K562 (cell line): ENCODE measurements around the gene API5. TPM values are rescaled to one million over a fixed set of nuclear protein-coding genes. Genes with fewer than 3 reads are reported as not detected.

Source experiments
- CBX8 ChIP-seq: fragments of 200-600 bp; sonication (generic); IDR thresholded peaks from 2 replicates; pipeline ENCODE4 v1.6.1; 2012; ENCODE audit warnings: borderline replicate concordance, mixed run types, low read depth, mild to moderate bottlenecking, moderate library complexity, mixed read lengths, low read length, control low read depth, inconsistent platforms; ENCODE audit not compliant: poor library complexity, severe bottlenecking; ENCODE audit errors: extremely low read depth
- CCNT2 ChIP-seq: IDR thresholded peaks from 2 replicates; pipeline ENCODE4 v1.6.1; 2011; ENCODE audit warnings: borderline replicate concordance, low read depth, mild to moderate bottlenecking, moderate library complexity, mixed read lengths, low read length; ENCODE audit not compliant: insufficient read length; ENCODE audit errors: extremely low read depth
- CEBPZ ChIP-seq: fragments of 150-350 bp; IDR thresholded peaks from 2 replicates; pipeline ENCODE4 v1.6.1; 2014; ENCODE audit warnings: low read depth, mild to moderate bottlenecking, low read length, borderline replicate concordance
- CGGBP1 ChIP-seq: fragments of 250-450 bp; sonication (Bioruptor Pico); IDR thresholded peaks from 2 replicates; pipeline ENCODE4 v1.9.0; 2021; ENCODE audit warnings: mild to moderate bottlenecking
- FOXA1 ChIP-seq: fragments of 450-650 bp; IDR thresholded peaks from 2 replicates; pipeline ENCODE4 v1.6.1; 2016; ENCODE audit warnings: mild to moderate bottlenecking, borderline replicate concordance
- FOXK2 ChIP-seq, 2 experiments: fragments of 450-650 bp; IDR thresholded peaks in 1 of 2; conservative IDR thresholded peaks in 1 of 2; 2 replicates each; pipeline ENCODE4 v1.6.1; 2016; ENCODE audit warnings: low read depth in 2 of 2, mild to moderate bottlenecking in 1 of 2
- GTF3C2 ChIP-seq: IDR thresholded peaks from 3 replicates; pipeline ENCODE4 v1.6.1; 2011; ENCODE audit warnings: borderline replicate concordance, mild to moderate bottlenecking, moderate library complexity; ENCODE audit not compliant: insufficient read length; ENCODE audit errors: extremely low read depth
- HIVEP1 ChIP-seq: fragments of 250-450 bp; sonication (Bioruptor Pico); IDR thresholded peaks from 2 replicates; pipeline ENCODE4 v1.4.0; 2020; ENCODE audit warnings: mild to moderate bottlenecking
- HLTF ChIP-seq: fragments of 450-650 bp; IDR thresholded peaks from 2 replicates; pipeline ENCODE4 v1.6.1; 2016
- KAT2B ChIP-seq: IDR thresholded peaks from one replicate; pipeline ENCODE4 v1.6.1; 2012; ENCODE audit warnings: low read depth, mild to moderate bottlenecking, control low read depth, inconsistent platforms, low read length, moderate library complexity
- KAT7 ChIP-seq: sonication (generic); formaldehyde crosslinking; IDR thresholded peaks from 2 replicates; pipeline ENCODE4 v1.8.0; 2022; ENCODE audit warnings: missing genetic modification reagents, mild to moderate bottlenecking, borderline replicate concordance
- MED1 ChIP-seq: sonication (generic); formaldehyde crosslinking; IDR thresholded peaks from 2 replicates; pipeline ENCODE4 v1.8.1; 2023; ENCODE audit warnings: missing genetic modification reagents, borderline replicate concordance
- SNRNP70 ChIP-seq: fragments of 200-400 bp; formaldehyde crosslinking; optimal IDR thresholded peaks from 2 replicates; pipeline ENCODE3; 2017; ENCODE audit warnings: low read depth, low read length
- TARDBP ChIP-seq: fragments of 450-650 bp; IDR thresholded peaks from 2 replicates; pipeline ENCODE4 v1.6.1; 2016
- ZKSCAN8 ChIP-seq: fragments of 200-800 bp; sonication (Bioruptor generic); IDR thresholded peaks from 2 replicates; pipeline ENCODE4 v1.6.1; 2016; ENCODE audit warnings: missing genetic modification characterization, missing compliant biosample characterization
- ZNF232 ChIP-seq: sonication (generic); formaldehyde crosslinking; IDR thresholded peaks from 2 replicates; pipeline ENCODE4 v1.8.0; 2022; ENCODE audit warnings: mild to moderate bottlenecking, missing genetic modification reagents
- polyA plus RNA-seq, 8 experiments: library from polyadenylated mRNA; depleted of rRNA in 4 of 8; stranded (reverse) in 5 of 8; unstranded in 3 of 8; fragments of >200 nt; fragmentation: Nextera tagmentation in 2 of 8; fragmentation: Illumina TruSeq in 1 of 8; extraction: Ambion mirVana in 2 of 8; extraction: Trizol in 1 of 8; gene quantifications; 2 replicates each; pipeline versions ENCODE4 v1.2.1 to v1.2.3, GENCODE V29; 2011 to 2014; ENCODE audit warnings: inconsistent platforms in 1 of 8, missing spikeins in 1 of 8
- total RNA-seq, 7 experiments: library from RNA; depleted of rRNA in 6 of 7; stranded (reverse); fragments of >200 nt in 6 of 7; fragmentation: Illumina TruSeq in 2 of 7; extraction: Trizol in 2 of 7; gene quantifications; 2 replicates each; pipeline versions ENCODE4 v1.2.1 to v1.2.3, GENCODE V29; 2011 to 2021; ENCODE audit warnings: low replicate concordance in 1 of 7

Gene API5
- total and polyA plus RNA-seq, 9 of the 15 experiments (the other 6 are each of a cell fraction or from before 2014, with no cell fraction given): 59.8 to 146 (median 123) TPM

- TF ChIP-seq CEBPZ (no peak), TARDBP (no peak), ZNF232 (CRISPR knock-in tag) (peak; percentile 54; the same call in 1 of the 2 replicates), HIVEP1 (CRISPR knock-in tag) (no peak), KAT2B (peak; percentile 67), MED1 (CRISPR knock-in tag) (no peak), FOXA1 (no peak), SNRNP70 (no peak), ZKSCAN8 (no peak), CGGBP1 (CRISPR knock-in tag) (no peak), FOXK2 (conservative IDR thresholded peaks at IDR 0.05 in 1 of 2, IDR thresholded peaks at IDR 0.05 in 1 of 2; ENCODE audit: low read depth in 2 of 2) (peak; percentile 57 to 64; a peak in 3 of 4 replicates), HLTF (no peak), CCNT2 (peak; percentile 78), GTF3C2 (no peak), CBX8 (no peak), KAT7 (CRISPR knock-in tag) (0 out of 2 replicates have a peak, but pooled peaks have one; percentile 68)
Observed at GRCh38 chr11:43311791-43312607, at the start of gene API5 (continued).
